HG03139 (cell line): ENCODE results near the gene ADSS1.

Experiments used
- ATAC-seq: cut with Tn5 transposase; IDR thresholded peaks from one replicate; pipeline ENCODE4 v1.9.1; 2021; ENCODE audit not compliant: unreplicated experiment

Gene ADSS1

GRCh38 chr14:104723651-104724406 is at the start of gene ADSS1:
Gene ADSS1, plus strand, starts transcription at chr14:104724229. Its CDS starts 42 bp downstream, at chr14:104724271.
- ATAC-seq, result no peak

- ATAC-seq, result no peak
These were observed 48.6 kb upstream of the ADSS1 start for GRCh38 chr14:104675447-104675846.

GRCh38 chr14:104676130-104676693 is 47.8 kb upstream of the ADSS1 start:
- ATAC-seq, result no peak

GRCh38 chr14:104676694-104677511 is 47.1 kb upstream of the ADSS1 start:
- no peak for ATAC-seq

GRCh38 chr14:104677512-104678332 is 46.3 kb upstream of the ADSS1 start:
- no peak for ATAC-seq

- no peak for ATAC-seq
These were observed 45.7 kb upstream of the ADSS1 start for GRCh38 chr14:104678346-104678745.

GRCh38 chr14:104678901-104679705 is 44.9 kb upstream of the ADSS1 start:
- no peak for ATAC-seq

- no peak for ATAC-seq
These were observed 43.8 kb upstream of the ADSS1 start for GRCh38 chr14:104680056-104680805.

GRCh38 chr14:104680806-104681688 is 43.0 kb upstream of the ADSS1 start:
- ATAC-seq, result no peak

GRCh38 chr14:104681689-104682074 is 42.3 kb upstream of the ADSS1 start:
- no peak for ATAC-seq

GRCh38 chr14:104682107-104682593 is 41.9 kb upstream of the ADSS1 start:
- ATAC-seq, result no peak

- no peak for ATAC-seq
These were observed 40.2 kb upstream of the ADSS1 start for GRCh38 chr14:104683653-104684448.

GRCh38 chr14:104684449-104684821 is 39.6 kb upstream of the ADSS1 start:
- no peak for ATAC-seq

- ATAC-seq, result no peak
These were observed 38.6 kb upstream of the ADSS1 start for GRCh38 chr14:104685216-104685997.

- no peak for ATAC-seq
These were observed 37.9 kb upstream of the ADSS1 start for GRCh38 chr14:104685998-104686610.
